ENCODE measurements around the gene ZCCHC14. TPM values are rescaled to one million over a fixed set of nuclear protein-coding genes. Genes with fewer than 3 reads are reported as not detected.

Gene ZCCHC14
- polyA plus RNA-seq, 1 donor (not counting 4 experiments of a cell fraction or from before 2014, with no cell fraction given): 3.6 TPM

DNA sequence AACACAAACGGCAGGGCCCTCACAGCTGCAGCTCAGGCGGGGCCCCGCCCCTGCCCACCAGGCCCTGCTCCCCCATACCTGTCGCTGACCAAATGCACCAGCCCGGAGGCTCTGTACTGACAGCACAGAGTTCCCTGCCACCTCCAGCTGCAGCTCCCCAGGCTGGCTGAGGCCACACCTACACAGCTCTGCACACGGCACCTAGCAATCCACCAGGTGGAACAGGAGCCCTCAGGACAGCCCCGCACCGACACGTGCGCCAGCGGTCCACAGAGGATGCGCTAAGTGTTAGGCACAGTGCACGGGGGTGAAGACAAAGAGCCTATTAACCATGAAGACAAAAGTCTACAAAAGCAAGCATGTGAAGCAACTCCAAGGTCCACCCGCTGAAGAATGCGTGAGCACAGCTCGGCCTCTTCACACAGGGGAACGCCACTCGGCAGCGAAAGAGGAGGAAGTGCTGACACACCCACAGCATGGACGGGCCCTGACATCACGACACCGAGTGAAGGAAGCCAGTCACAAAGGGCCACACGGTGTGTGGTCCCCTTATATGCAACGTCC is 5.4 kb downstream of the ZCCHC14 start:
- dilution Hi-C loops (cut with MboI; ENCODE audit: extremely low pct_ligation_motif_present, low sequenced_read_pairs): no loop called here
- no peaks in the 10 kb centered on the region for H3K36me3 ChIP-seq (ENCODE audit: control insufficient read depth in 2 of 2, extremely low read depth in 1 of 2, insufficient read depth in 2 of 2, low read length in 2 of 2)
- peak overlapping the region; percentile 28 to 69 (median 54) for H3K4me3 ChIP-seq (ENCODE audit: control insufficient read depth in 2 of 3, extremely low read depth in 1 of 3, insufficient read depth in 2 of 3, low read depth in 1 of 3, low read length in 3 of 3)
- H4K20me1 ChIP-seq (ENCODE audit: control insufficient read depth, extremely low read depth, insufficient read depth, low read length): peaks cover 7% of the 10 kb centered on the region
- peaks cover 4% of the 10 kb centered on the region for H3K9me1 ChIP-seq (ENCODE audit: control insufficient read depth, extremely low read depth, insufficient read depth, low read length)
- peaks cover 65% of the 10 kb centered on the region for H3K4me1 ChIP-seq (ENCODE audit: control insufficient read depth, extremely low read depth, insufficient read depth, low read length)
- H2AFZ ChIP-seq (ENCODE audit: control insufficient read depth, low read length): peak overlapping the region; percentile 72
- H3K4me2 ChIP-seq (ENCODE audit: control insufficient read depth, extremely low read depth, insufficient read depth, low read depth, low read length): peak overlapping the region; percentile 69
- no peaks in the 10 kb centered on the region for H3K9me3 ChIP-seq (ENCODE audit: control insufficient read depth, low read depth, low read length)
- H3K27ac ChIP-seq (ENCODE audit: control insufficient read depth, insufficient read depth, low read length): peak overlapping the region; percentile 61
- peak; percentile 65 for DNase-seq (ENCODE audit: low read depth, low spot score)
- no peak for TF ChIP-seq EZH2 (IDR thresholded peaks at IDR 0.05; ENCODE audit: low read length)
- TF ChIP-seq, protein P1, sequence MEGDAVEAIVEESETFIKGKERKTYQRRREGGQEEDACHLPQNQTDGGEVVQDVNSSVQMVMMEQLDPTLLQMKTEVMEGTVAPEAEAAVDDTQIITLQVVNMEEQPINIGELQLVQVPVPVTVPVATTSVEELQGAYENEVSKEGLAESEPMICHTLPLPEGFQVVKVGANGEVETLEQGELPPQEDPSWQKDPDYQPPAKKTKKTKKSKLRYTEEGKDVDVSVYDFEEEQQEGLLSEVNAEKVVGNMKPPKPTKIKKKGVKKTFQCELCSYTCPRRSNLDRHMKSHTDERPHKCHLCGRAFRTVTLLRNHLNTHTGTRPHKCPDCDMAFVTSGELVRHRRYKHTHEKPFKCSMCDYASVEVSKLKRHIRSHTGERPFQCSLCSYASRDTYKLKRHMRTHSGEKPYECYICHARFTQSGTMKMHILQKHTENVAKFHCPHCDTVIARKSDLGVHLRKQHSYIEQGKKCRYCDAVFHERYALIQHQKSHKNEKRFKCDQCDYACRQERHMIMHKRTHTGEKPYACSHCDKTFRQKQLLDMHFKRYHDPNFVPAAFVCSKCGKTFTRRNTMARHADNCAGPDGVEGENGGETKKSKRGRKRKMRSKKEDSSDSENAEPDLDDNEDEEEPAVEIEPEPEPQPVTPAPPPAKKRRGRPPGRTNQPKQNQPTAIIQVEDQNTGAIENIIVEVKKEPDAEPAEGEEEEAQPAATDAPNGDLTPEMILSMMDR (optimal IDR thresholded peaks at IDR 0.05 in 1 of 3, IDR thresholded peaks at IDR 0.05 in 1 of 3, conservative IDR thresholded peaks at IDR 0.05 in 1 of 3; ENCODE audit: extremely low read depth in 1 of 3, insufficient read depth in 2 of 3, low read length in 3 of 3): no peak
- FAIRE-seq: no peak
- H3K9ac ChIP-seq (ENCODE audit: control insufficient read depth, extremely low read depth, insufficient read depth, low read length): peak overlapping the region; percentile 48
- no peaks in the 10 kb centered on the region for H3K27me3 ChIP-seq (ENCODE audit: control insufficient read depth, extremely low read depth, insufficient read depth, low read length)
- H3K79me2 ChIP-seq (ENCODE audit: control insufficient read depth, insufficient read depth, low read length): peaks cover 66% of the 10 kb centered on the region

DNA sequence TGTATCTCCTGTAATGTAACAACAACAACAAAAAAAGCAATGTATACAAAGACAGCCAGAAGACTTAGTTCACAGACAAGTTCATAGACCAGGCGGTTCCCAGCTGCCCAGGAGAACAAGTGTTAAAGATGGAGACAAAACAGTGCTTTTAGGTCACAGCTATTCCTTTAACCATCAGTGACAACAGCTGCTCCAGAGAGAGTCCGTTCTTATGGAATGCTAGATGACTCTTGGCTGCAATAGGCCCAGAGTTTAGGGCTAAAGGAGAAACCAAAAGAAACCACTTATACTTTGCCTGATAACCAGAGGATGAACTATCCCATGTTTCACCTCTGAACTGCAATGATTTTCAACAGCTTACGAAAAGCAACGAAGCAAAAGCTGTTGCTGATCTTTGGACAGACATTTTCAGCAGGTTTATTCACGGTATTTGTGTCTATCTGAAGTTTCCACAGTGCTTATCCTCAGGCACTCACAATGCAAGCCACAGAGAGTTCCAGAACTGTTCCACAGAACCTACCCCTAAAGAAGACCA is 6.0 kb downstream of the ZCCHC14 start:
- no peaks in the 10 kb centered on the region for H3K9me3 ChIP-seq (ENCODE audit: control insufficient read depth, low read depth, low read length)
- dilution Hi-C loops (cut with MboI; ENCODE audit: extremely low pct_ligation_motif_present, low sequenced_read_pairs): no loop called here
- peak overlapping the region; percentile 69 for H3K4me2 ChIP-seq (ENCODE audit: control insufficient read depth, extremely low read depth, insufficient read depth, low read depth, low read length)
- H3K79me2 ChIP-seq (ENCODE audit: control insufficient read depth, insufficient read depth, low read length): peaks cover 70% of the 10 kb centered on the region
- H3K27me3 ChIP-seq (ENCODE audit: control insufficient read depth, extremely low read depth, insufficient read depth, low read length): no peaks in the 10 kb centered on the region
- TF ChIP-seq EZH2 (IDR thresholded peaks at IDR 0.05; ENCODE audit: low read length): no peak
- TF ChIP-seq, protein P1 (optimal IDR thresholded peaks at IDR 0.05 in 1 of 3, IDR thresholded peaks at IDR 0.05 in 1 of 3, conservative IDR thresholded peaks at IDR 0.05 in 1 of 3; ENCODE audit: extremely low read depth in 1 of 3, insufficient read depth in 2 of 3, low read length in 3 of 3): no peak
- H3K4me3 ChIP-seq (ENCODE audit: control insufficient read depth in 2 of 3, extremely low read depth in 1 of 3, insufficient read depth in 2 of 3, low read depth in 1 of 3, low read length in 3 of 3): no peak overlapping the region
- H2AFZ ChIP-seq (ENCODE audit: control insufficient read depth, low read length): no peak overlapping the region
- H3K36me3 ChIP-seq (ENCODE audit: control insufficient read depth in 2 of 2, extremely low read depth in 1 of 2, insufficient read depth in 2 of 2, low read length in 2 of 2): no peaks in the 10 kb centered on the region
- peaks cover 65% of the 10 kb centered on the region for H3K4me1 ChIP-seq (ENCODE audit: control insufficient read depth, extremely low read depth, insufficient read depth, low read length)
- peaks cover 7% of the 10 kb centered on the region for H4K20me1 ChIP-seq (ENCODE audit: control insufficient read depth, extremely low read depth, insufficient read depth, low read length)
- FAIRE-seq (no peak), DNase-seq (ENCODE audit: low read depth, low spot score) (no peak)
- H3K9ac ChIP-seq (ENCODE audit: control insufficient read depth, extremely low read depth, insufficient read depth, low read length): peak overlapping the region; percentile 48
- peak overlapping the region; percentile 61 for H3K27ac ChIP-seq (ENCODE audit: control insufficient read depth, insufficient read depth, low read length)
- H3K9me1 ChIP-seq (ENCODE audit: control insufficient read depth, extremely low read depth, insufficient read depth, low read length): peaks cover 4% of the 10 kb centered on the region

All from keratinocyte (primary cell).